ENCODE results near the gene HLA-DQA1. TPM values are rescaled to one million over a fixed set of nuclear protein-coding genes. Genes with fewer than 3 reads are reported as not detected.

Gene HLA-DQA1
- total RNA-seq, 1 experiment from 2014 or later: 0.86 TPM

DNA sequence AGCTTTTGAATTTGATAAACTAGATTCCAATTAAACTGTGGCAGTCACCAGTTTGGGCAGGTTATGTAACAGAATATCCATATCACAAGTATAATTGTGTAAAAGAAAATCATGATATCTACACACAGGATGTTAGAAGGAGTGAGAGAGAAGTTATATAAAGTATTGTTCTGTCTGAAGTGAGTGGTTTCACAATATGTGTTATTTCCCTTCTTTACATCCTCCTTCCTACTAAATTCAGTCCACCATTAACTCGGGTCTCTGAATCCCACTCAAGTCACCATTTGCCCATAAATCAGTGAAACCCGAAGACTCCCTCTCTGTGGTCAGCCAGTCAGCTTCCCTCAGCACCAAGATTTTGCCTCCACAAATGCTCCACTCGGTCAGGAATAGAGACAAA is 28.5 kb downstream of the HLA-DQA1 start:
- H3K27ac ChIP-seq (ENCODE audit: low read depth, low read length): no peak overlapping the region
- no peak for DNase-seq (ENCODE audit: low read depth, low spot score)
- no peaks in the 10 kb centered on the region for H3K9me2 ChIP-seq (ENCODE audit: insufficient read depth)
- no TSS peak for BruUV-seq (replicated peaks)
- intact Hi-C loops (cut with micrococcal nuclease): no loop called here
- no peak overlapping the region for H3K4me3 ChIP-seq (replicated peaks in 1 of 2; ENCODE audit: low read depth in 1 of 2, low read length in 2 of 2)
- ChIA-PET RAD21 (ENCODE audit: low non-redundant PET in 1 of 2, low total read pairs in 2 of 2, uncharacterized antibody in 2 of 2, unreplicated experiment in 2 of 2) (no interaction called here), CTCF (no interaction called here), POLR2A (no interaction called here)
- peak overlapping the region; percentile 71; the same call in 1 of the 2 replicates for H3K4me2 ChIP-seq (ENCODE audit: low read length)
- H2AFZ ChIP-seq (ENCODE audit: low read depth, low read length, poor library complexity, severe bottlenecking): no peak overlapping the region
- TF ChIP-seq POLR2A (IDR thresholded peaks at IDR 0.05; ENCODE audit: borderline replicate concordance, extremely low read depth, insufficient read depth, insufficient read length): no peak
- TF ChIP-seq EGR1 (IDR thresholded peaks at IDR 0.05; ENCODE audit: low read depth): no peak
- no peak for TF ChIP-seq ZFX (IDR thresholded peaks at IDR 0.05)
- TF ChIP-seq, protein P1, sequence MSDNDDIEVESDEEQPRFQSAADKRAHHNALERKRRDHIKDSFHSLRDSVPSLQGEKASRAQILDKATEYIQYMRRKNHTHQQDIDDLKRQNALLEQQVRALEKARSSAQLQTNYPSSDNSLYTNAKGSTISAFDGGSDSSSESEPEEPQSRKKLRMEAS (IDR thresholded peaks at IDR 0.05): no peak
- no peak for TF ChIP-seq RAD21 (IDR thresholded peaks at IDR 0.05; ENCODE audit: low read depth)
- no peak for TF ChIP-seq ATF3 (IDR thresholded peaks at IDR 0.05)
- no peaks in the 10 kb centered on the region for H3K27me3 ChIP-seq (ENCODE audit: insufficient read depth, low read length)
- no peaks in the 10 kb centered on the region for H3K36me3 ChIP-seq (ENCODE audit: control insufficient read depth in 1 of 2, insufficient read depth in 2 of 2, low read length in 2 of 2)
- no peaks in the 10 kb centered on the region for H4K20me1 ChIP-seq (ENCODE audit: insufficient read depth)
- no peaks in the 10 kb centered on the region for H3K9me3 ChIP-seq (ENCODE audit: control insufficient read depth in 1 of 2, insufficient read depth in 1 of 2, low read depth in 1 of 2, low read length in 2 of 2)
- no peaks in the 10 kb centered on the region for H3K79me2 ChIP-seq (ENCODE audit: insufficient read depth, low read length)
- no peak overlapping the region for H3K9ac ChIP-seq (ENCODE audit: low read length)
- no peak for ATAC-seq
- H3K4me1 ChIP-seq (ENCODE audit: control insufficient read depth in 1 of 2, insufficient read depth in 2 of 2, low read length in 2 of 2): no peaks in the 10 kb centered on the region

- H3K79me2 ChIP-seq (ENCODE audit: insufficient read depth, low read length): no peaks in the 10 kb centered on the region
- POLR2A ChIA-PET: no interaction called here
- CTCF ChIA-PET: interaction anchor here (0.6 kb wide), 1 partner anchor 1086 kb away, joined by 3 read pairs; no protein-coding TSS in a partner anchor
- H3K4me3 ChIP-seq (replicated peaks in 1 of 2; ENCODE audit: low read depth in 1 of 2, low read length in 2 of 2): peak within 1 kb of the TSS; percentile 37 to 52
- intact Hi-C loops (cut with micrococcal nuclease): no loop called here
- no peaks in the 10 kb centered on the region for H3K27me3 ChIP-seq (ENCODE audit: insufficient read depth, low read length)
- BruUV-seq (replicated peaks): no TSS peak
- peak; percentile 75 for DNase-seq (ENCODE audit: low read depth, low spot score)
- TF ChIP-seq CBX3 (IDR thresholded peaks at IDR 0.05; ENCODE audit: low read depth) (no peak), JUND (IDR thresholded peaks at IDR 0.05) (no peak), ELF1 (IDR thresholded peaks at IDR 0.05; ENCODE audit: borderline replicate concordance, low read depth) (no peak), EZH2 (IDR thresholded peaks at IDR 0.05) (no peak), SP1 (IDR thresholded peaks at IDR 0.05; ENCODE audit: low read depth) (no peak), ATF3 (IDR thresholded peaks at IDR 0.05) (no peak), ZNF274 (IDR thresholded peaks at IDR 0.05; ENCODE audit: low read depth, low read length) (no peak), ZBTB33 (IDR thresholded peaks at IDR 0.05; ENCODE audit: extremely low read depth, insufficient replicate concordance, low read length) (no peak), SRF (IDR thresholded peaks at IDR 0.05; ENCODE audit: low read depth) (no peak), ZFX (IDR thresholded peaks at IDR 0.05) (no peak)
- TF ChIP-seq, protein P1 (IDR thresholded peaks at IDR 0.05): no peak
- no peaks in the 10 kb centered on the region for H3K9me3 ChIP-seq (ENCODE audit: control insufficient read depth in 1 of 2, insufficient read depth in 1 of 2, low read depth in 1 of 2, low read length in 2 of 2)
- no peaks in the 10 kb centered on the region for H4K20me1 ChIP-seq (ENCODE audit: insufficient read depth)
- peak within 1 kb of the TSS; percentile 23; the same call in 1 of the 2 replicates for H3K9ac ChIP-seq (ENCODE audit: low read length)
- no peaks in the 10 kb centered on the region for H3K4me1 ChIP-seq (ENCODE audit: control insufficient read depth in 1 of 2, insufficient read depth in 2 of 2, low read length in 2 of 2)
- peak within 1 kb of the TSS; percentile 71 for H3K4me2 ChIP-seq (ENCODE audit: low read length)
- no peaks in the 10 kb centered on the region for H3K36me3 ChIP-seq (ENCODE audit: control insufficient read depth in 1 of 2, insufficient read depth in 2 of 2, low read length in 2 of 2)
- RAD21 ChIA-PET (ENCODE audit: low non-redundant PET in 1 of 2, low total read pairs in 2 of 2, uncharacterized antibody in 2 of 2, unreplicated experiment in 2 of 2): no interaction called here
- H3K9me2 ChIP-seq (ENCODE audit: insufficient read depth): no peaks in the 10 kb centered on the region
- peak; percentile 99 for ATAC-seq
- H2AFZ ChIP-seq (ENCODE audit: low read depth, low read length, poor library complexity, severe bottlenecking): no peak within 1 kb of the TSS
- H3K27ac ChIP-seq (ENCODE audit: low read depth, low read length): no peak within 1 kb of the TSS
These were observed 29.5 kb downstream of the HLA-DQA1 start, which contains the start of gene HLA-DQB1 for GRCh38 chr6:32666420-32667300. TSS of gene HLA-DQB1 (minus strand) at chr6:32666657. CDS start at chr6:32666607, 50 bp downstream.
